ENCODE measurements around the gene ZNF600. TPM values are rescaled to one million over a fixed set of nuclear protein-coding genes. Genes with fewer than 3 reads are reported as not detected.
A peak's percentile ranks its signal among the peaks of the same experiment; 100 is the strongest.
"Not testable (repeated sequence)": the region's sequence is repeated elsewhere in the genome, so short reads cannot be mapped to it uniquely, and the experiment has no call there.

Gene ZNF600
- total RNA-seq, 4 donors from 2014 or later, result 8.8 to 15.3 (median 12.4) TPM

- H3K36me3 ChIP-seq; H3K4me1 ChIP-seq; intact Hi-C loops (cut with DNase I); H3K27me3 ChIP-seq; H3K27ac ChIP-seq; H3K9me3 ChIP-seq: not testable (repeated sequence)
- TF ChIP-seq POLR2A (IDR thresholded peaks at IDR 0.05), result peak in 1 of 2 donors; percentile 12
- DNase-seq, result peak; percentile 74 to 76
- WGBS, 2 donors, result 2 to 4% methylated on average over 21 of the region's 44 CpGs
- peak within 1 kb of the TSS; percentile 39 to 62 (median 49) for H3K4me3 ChIP-seq (replicated peaks in 1 of 3)
Observed at GRCh38 chr19:52821204-52821960, 34.8 kb upstream of the ZNF600 start, which contains the start of gene ZNF28. ZNF28 (minus strand) TSS chr19:52821633; CDS start chr19:52817958, 3,675 bp downstream.

GRCh38 chr19:52820472-52821203 is 34.0 kb upstream of the ZNF600 start:
- DNase-seq, result peak; percentile 19 to 28
- intact Hi-C loops (cut with DNase I); H3K4me1 ChIP-seq; H3K9me3 ChIP-seq; H3K36me3 ChIP-seq; H3K27me3 ChIP-seq; H3K27ac ChIP-seq: not testable (repeated sequence)
- peak overlapping the region; percentile 39 to 62 (median 49) for H3K4me3 ChIP-seq (replicated peaks in 1 of 3)
- WGBS, 2 donors, result 9 to 13% methylated on average over 14 to 19 of the region's 19 CpGs

- intact Hi-C loops (cut with DNase I), result no loop called here
- no peaks in the 10 kb centered on the region for H3K9me3 ChIP-seq
- DNase-seq, result no peak
- H3K4me1 ChIP-seq, result no peaks in the 10 kb centered on the region
- WGBS, 2 donors, result 92 to 93% methylated on average over 31 to 32 of the region's 32 CpGs
- H3K27ac ChIP-seq, result no peak overlapping the region
- no peak overlapping the region for H3K4me3 ChIP-seq (replicated peaks in 1 of 3)
- TF ChIP-seq POLR2A (IDR thresholded peaks at IDR 0.05), result no peak
- TF ChIP-seq, protein P1, sequence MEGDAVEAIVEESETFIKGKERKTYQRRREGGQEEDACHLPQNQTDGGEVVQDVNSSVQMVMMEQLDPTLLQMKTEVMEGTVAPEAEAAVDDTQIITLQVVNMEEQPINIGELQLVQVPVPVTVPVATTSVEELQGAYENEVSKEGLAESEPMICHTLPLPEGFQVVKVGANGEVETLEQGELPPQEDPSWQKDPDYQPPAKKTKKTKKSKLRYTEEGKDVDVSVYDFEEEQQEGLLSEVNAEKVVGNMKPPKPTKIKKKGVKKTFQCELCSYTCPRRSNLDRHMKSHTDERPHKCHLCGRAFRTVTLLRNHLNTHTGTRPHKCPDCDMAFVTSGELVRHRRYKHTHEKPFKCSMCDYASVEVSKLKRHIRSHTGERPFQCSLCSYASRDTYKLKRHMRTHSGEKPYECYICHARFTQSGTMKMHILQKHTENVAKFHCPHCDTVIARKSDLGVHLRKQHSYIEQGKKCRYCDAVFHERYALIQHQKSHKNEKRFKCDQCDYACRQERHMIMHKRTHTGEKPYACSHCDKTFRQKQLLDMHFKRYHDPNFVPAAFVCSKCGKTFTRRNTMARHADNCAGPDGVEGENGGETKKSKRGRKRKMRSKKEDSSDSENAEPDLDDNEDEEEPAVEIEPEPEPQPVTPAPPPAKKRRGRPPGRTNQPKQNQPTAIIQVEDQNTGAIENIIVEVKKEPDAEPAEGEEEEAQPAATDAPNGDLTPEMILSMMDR (IDR thresholded peaks at IDR 0.05), result no peak
- peaks cover 5 to 14% of the 10 kb centered on the region in 2 donors for H3K36me3 ChIP-seq
- H3K27me3 ChIP-seq, result no peaks in the 10 kb centered on the region
Observed at GRCh38 chr19:52809801-52810200, 23.2 kb upstream of the ZNF600 start.

DNA sequence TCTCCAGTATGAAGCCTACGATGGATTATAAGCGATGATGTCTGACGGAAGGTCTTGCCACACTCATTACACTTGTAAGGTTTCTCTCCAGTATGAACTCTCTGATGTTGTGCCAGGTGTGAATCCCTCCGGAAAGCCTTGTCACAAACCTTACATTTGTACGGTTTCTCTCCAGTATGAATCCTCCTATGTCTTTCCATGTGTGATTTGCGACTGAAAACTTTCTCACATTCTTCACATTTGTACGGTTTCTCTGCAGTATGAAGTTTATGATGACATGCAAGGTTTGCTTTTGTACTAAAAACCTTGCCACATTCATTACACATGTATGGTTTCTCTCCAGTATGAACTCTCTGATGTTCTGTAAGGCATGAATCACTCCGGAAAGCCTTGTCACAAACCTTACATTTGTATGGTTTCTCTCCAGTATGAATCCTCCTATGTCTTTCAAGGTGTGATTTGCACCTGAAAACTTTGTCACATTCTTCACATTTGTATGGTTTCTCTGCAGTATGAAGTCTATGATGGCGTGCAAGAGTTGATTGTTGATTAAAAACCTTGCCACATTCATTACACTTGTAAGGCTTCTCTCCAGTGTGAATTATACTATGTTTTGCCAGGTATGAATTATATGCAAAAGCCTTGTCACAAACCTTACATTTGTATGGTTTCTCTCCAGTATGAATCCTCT is 13.5 kb upstream of the ZNF600 start:
- H3K27ac ChIP-seq; H3K4me1 ChIP-seq; H3K27me3 ChIP-seq; DNase-seq; intact Hi-C loops (cut with DNase I); H3K4me3 ChIP-seq (replicated peaks in 1 of 3); H3K9me3 ChIP-seq: not testable (repeated sequence)
- 95% methylated on average over 9 of the region's 9 CpGs for WGBS, 2 donors
- H3K36me3 ChIP-seq, result peaks cover 32% of the 10 kb centered on the region in 2 donors

DNA sequence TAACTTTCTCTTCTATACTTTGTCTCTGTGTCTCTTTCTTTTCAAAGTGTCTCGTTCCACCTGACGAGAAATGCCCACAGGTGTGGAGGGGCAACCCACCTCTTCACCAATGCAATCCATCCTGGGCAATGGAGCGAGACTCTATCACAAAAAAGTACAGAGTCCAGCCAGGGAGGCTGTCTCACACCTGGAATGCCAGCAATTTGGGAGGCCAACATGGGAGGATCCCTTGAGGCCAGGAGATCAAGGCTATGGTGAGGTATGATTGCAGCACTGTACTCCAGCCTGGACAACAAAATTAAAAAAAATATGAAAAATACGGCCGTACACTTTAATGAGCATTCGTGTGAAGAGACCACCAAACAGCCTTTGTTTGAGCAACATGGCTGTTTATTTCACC is 2.8 kb upstream of the ZNF600 start:
- intact Hi-C loops (cut with DNase I), result no loop called here
- 91% methylated on average over 6 of the region's 6 CpGs for WGBS, 2 donors
- no peak for TF ChIP-seq POLR2A (IDR thresholded peaks at IDR 0.05)
- H3K27me3 ChIP-seq, result no peaks in the 10 kb centered on the region
- no peaks in the 10 kb centered on the region for H3K9me3 ChIP-seq
- H3K36me3 ChIP-seq, result no peaks in the 10 kb centered on the region
- no peak overlapping the region for H3K27ac ChIP-seq
- no peak for DNase-seq
- peaks cover 0 to 8% of the 10 kb centered on the region in 2 donors for H3K4me1 ChIP-seq
- H3K4me3 ChIP-seq (replicated peaks in 1 of 3), result no peak overlapping the region

DNA sequence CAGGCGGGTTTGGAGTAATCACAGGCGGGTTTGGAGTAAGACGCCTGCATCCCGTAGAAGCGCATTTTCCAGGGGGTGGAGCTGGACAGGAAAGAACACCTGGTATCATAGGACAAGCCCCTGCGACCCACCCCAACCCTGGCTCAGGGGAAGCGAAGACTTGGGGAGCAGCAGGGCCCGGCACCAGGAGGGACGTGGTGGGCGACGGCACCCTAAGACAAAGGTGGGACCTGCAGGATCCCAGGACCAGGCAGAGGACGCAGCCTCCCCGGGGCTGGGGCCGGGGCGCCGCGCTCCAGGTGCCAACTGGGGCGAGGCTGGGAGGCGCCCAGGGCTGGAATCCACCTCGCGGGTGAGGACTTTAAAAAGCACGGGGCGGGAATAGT is 520 bp downstream of the ZNF600 start:
- peaks cover 0 to 8% of the 10 kb centered on the region in 2 donors for H3K4me1 ChIP-seq
- H3K36me3 ChIP-seq, result no peaks in the 10 kb centered on the region
- DNase-seq, result peak; percentile 9 to 20
- TF ChIP-seq POLR2A (IDR thresholded peaks at IDR 0.05), result no peak
- TF ChIP-seq, protein P1 (IDR thresholded peaks at IDR 0.05), result no peak
- H3K27ac ChIP-seq, result peak overlapping the region in 1 of 3 donors; percentile 68
- WGBS, 2 donors, result 1 to 2% methylated on average over 23 of the region's 23 CpGs
- peak overlapping the region; percentile 29 to 74 (median 72) for H3K4me3 ChIP-seq (replicated peaks in 1 of 3)
- H3K27me3 ChIP-seq, result no peaks in the 10 kb centered on the region
- no peaks in the 10 kb centered on the region for H3K9me3 ChIP-seq
- intact Hi-C loops (cut with DNase I), result no loop called here
